ENCODE measurements around the gene BRD3.
A peak's percentile ranks its signal among the peaks of the same experiment; 100 is the strongest.

BRD3 gene

DNA sequence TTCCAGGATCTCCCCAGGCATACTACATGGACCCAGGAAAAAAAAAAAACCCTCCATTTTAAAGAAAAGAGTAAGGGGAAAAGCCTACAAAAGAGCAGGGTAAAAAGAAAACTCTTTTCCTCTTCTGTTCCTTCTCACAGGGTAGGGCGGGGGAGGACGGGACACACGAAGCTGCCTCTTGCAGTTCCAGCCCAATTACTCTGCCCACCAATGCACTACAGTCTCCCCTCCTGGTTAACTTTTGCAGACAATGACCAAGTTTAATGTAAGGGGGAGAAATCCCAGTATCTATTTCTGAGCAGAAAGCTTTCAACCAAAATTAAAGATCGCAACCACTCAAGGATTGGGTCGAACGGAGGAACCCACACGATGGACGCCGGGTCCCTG lies 1.3 kb downstream of the BRD3 start:
- no peak for DNase-seq

DNA sequence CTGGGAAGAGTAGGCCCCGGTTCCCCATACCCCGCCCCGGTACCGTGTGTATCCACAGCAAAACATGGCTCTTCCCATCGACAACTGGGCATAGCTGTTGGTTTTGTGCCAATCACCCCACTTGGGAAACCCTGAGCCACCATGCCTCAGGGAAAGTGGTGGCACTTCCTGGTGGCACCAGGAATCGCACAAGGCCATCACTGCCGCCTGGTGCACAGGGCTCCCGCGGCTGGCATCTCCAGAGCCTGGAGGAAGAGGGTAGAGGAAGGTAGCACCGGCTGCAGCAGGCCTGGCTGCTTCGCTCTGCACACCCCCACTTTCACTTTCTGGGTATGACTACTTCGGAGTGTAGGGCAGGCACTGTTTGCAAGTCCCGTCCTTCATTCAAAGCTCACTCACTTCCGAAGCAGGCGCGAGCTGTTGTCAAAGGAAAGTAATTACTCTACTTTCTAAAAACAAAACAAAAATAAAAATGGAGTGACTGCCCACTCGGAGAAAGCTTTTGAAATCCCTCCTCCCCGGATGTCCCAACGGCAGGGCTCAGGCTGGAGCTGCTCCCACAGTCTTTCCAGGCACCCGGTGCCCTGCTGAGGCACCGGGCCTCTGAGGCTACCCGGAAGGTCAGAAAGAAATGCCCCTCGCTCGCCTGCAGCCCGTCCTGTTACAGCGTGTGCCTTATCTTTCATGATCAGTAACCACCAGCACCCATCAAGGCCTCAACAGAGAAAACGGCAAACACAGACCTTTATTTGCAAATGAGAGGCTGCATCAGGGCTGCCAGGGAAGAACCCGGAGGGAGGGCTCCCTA lies 2.0 kb downstream of the BRD3 start:
- peak; percentile 75 for DNase-seq

DNA sequence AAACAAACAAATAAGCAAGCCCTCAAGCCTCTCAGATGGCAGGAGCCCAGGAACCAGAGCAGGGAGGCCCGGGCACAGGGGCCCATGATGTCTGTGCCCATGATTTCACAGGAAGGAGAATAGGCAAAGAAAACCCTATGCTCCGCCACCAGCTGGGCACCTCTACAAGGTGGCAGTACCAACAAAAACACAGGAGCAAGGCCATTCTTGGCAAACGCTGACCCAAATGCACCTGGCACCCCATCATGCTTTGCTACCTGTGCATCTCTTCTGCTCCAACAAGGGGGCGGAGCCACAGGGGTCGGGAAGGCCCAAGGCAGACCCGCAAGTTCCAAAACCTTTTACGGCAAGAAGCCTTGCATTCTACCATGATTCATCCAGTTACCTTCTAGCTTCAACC lies 3.1 kb downstream of the BRD3 start:
- DNase-seq: no peak

DNA sequence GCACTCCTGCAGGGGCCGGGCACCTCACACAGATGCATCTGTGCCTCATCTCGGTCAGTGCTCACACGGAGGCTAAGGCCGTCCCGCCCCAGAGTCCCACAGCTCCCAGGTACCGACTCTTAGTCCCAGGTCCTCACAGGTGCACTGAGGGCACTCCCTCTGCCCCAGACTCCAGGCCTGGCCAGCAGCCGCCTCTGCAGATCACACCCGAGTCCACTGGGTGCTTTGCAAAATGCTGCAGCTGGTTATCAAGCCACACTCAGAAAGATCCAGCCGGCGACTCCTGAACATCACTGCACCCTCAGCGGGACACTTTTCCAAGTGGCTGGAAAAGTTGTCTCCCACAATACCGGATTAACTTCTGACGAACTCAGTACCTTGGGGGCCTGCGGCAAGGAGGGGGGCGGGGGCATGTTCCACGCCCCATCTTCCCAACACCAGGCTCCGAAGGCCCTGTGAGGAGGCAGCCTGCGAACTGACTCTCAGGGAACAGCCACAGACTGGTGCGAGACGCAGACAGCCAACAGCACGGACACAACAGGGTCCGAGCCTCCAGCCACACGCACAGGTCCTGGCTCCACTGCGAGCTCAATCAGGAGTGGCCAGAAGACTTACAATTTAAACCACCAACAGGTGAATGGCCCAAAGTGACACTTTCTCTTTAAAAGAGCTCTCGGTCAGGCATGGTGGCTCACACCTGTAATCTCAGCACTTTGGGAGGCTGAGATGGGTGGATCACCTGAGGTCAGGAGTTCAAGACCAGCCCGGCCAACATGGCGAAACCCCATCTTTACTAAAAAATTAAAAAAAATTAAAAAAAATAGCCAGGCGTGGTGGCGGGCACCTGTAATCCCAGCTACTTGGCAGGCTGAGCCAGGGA lies 4.0 kb downstream of the BRD3 start:
- no peak for DNase-seq

DNA sequence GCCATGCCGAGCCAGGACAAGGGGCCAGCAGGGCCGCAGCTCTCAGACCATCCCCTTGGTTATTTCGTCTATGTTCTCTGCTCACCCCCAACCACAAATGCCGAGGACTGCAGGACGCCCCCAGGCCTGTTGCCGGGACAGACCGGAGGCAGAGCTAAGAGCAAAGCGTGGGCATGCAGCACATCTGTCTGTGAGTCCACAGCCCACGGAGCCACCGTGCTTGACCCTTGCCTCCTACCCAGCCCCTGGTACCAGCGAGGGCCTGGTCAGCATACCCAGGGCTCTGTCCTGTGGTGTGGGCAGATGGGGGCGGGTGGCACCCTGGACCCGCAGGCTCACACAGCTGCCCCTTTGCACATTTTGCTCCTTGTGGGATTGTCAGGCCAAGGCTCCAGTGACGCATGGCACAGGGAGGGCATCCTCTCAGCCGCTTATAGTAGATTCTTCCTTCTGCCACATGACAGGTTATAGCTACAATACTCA lies 4.7 kb downstream of the BRD3 start:
- DNase-seq: no peak

DNA sequence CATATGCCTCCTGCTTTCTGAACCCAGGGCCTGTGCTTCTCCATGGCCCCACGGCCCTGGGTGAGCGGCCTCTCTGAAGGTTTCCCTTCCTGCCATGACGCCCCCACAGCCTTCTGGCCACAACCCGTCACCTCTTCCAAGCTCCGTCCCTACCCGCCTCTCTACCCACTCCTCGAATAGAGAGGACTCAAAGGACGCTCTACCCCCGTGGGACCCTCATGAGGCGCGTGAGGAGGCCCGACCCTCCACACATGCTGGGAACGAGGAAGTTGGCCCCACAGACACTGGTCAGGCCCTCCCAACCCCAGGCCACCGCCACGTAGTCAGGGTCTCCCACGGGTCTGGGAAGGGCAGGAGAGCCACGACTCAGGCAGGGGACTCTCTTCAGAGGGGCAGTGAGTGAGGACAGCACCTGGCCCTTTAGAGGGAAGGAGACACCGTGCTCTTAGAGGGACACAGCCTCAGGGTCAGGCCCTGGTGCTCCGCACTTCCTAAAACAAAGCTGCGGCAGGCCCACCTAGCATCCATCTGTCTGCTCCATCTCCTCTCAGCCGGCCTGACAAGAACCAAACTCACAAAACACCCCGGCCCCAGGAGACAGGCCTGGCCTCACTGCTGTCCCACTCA lies 5.3 kb downstream of the BRD3 start:
- no peak for DNase-seq

DNA sequence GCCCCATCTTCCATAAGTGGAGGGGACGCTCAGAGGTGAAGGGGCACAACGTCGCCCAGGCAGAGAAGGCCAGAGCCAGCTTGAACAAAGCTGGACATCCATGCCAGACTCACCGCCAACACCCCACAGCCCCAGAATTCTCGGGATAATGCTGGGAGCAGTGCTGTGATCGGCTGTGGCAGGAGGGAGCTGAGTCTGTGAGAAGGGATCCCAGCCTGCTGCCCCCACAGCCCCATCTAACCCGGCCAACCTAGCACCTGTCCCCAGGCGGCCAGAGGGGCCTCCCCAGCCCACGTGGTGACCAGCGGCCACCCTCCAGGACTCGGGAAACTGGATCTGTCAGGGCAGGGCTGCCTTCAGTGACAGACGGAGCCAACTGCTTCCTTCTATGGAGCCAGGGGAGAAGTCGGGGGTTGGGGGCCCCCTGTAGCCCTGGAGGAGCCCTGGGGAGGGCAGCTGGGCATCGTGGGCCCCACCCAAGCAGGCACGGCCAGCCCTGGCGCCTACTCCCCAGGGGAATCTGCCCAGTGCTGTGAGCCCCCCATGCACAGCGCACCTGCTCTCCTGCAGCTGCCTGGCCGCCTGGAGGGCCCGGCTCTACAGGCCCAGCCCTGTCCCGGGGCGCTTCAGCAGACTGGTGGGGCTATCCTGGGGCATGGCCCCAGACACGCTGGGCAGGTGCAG lies 6.0 kb downstream of the BRD3 start:
- no peak for DNase-seq

DNA sequence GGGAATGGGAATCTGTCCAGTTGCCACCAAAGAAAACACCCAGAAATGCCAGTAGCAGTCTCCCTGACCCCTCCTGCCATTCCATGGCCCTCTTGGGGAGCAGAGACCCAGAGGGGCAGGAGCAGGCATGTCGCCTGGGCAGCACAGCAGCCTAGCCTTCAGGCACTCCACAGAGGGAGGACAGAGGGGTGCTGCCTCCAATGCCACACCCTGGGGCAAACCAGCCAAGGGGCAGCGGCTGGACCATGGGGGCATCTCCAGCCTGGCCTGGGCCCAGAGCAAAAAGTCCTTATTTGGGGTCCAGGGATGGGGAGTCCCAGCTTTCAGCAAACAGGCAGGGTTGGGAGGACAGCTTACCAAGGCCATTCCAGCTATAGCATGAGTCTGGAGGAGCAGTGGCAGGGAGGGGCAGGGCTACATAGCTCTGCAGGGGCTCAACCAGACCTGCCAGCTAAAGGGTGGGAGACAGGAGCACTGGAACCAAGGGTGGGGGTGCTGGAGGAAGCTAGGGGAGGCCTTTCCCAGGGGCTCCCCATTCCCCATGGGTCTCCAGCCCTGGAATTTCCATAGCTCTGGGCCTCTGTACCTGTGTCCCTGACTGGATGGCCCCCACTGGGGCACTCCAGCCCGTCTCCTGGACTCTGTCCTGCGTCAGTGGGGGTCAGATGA lies 6.7 kb downstream of the BRD3 start:
- DNase-seq: no peak

DNA sequence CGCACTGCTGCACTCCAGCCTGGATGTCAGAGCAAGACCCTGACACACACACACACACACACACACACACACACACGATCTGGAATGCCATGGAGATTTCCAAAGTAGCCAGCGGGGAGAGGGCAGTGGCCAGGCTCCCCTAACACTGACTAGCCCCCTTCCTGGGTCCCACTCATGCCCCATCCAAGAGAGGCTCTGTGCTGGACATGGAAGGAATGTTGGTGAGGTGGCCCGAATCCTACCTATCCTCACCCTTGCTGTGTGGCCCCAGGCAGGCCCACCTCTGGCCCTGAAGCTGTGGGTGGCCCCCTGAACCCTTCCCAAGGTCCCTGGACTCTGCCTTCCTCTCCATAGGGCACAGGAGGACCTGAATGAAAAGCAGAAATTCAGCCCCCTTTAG lies 7.3 kb downstream of the BRD3 start:
- DNase-seq: no peak

DNA sequence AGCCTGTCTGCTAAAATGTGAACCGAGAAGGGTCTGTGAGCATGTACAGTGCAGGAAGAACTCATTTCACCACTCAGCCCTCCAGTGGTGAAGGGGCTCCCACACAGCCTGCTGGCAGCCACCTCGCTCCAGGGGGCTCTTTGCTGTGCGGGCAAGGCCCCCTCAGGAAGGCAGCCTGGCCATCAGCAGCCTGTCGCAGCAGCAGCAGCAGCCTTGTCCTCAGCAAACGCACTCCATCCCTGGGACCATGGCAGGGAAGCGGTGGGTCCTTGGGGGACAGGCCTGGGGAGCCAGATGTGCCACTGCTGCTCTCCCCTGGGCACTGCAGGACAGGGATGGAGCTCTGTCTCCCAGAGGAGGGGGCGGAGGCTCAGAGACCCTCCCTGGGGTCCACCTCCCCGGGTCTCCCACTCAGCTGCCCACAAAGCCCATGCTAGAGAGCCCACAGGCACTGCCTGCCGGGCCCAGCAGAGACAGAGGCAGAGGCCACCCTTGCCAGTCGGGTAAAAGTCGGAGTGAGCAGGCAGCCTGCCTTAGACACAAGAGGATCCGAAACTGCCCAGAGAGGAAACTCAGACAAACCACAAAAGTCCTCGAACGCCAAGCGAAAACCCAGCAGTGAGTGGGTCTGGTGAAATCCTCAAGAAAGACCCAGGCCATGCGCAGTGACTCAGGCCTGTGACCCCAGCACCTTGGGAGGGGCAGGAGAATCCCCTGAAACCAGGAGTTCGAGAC lies 8.0 kb downstream of the BRD3 start:
- no peak for DNase-seq

DNA sequence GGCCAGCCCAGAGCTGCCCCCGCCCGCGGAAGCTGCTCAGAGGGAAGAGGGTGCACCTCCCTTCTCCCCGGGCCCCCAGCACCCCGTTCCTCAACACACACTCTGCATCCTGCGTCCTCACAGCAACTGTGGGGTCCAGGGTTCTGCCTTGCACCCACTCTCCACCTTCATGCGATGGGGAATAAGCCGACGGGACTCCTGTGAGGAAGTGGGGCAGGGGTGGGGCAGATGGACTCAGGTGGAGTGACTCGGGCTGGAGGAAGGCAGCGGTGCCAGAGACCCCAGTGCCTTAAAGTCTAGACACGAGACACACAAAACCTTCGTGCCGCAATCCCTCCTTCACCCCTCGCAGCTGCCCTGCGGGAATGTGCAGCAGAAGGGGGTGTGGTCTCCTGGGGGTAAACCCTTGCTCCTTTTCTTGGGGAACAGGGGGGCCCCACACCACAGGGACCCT lies 8.6 kb downstream of the BRD3 start:
- no peak for DNase-seq

DNA sequence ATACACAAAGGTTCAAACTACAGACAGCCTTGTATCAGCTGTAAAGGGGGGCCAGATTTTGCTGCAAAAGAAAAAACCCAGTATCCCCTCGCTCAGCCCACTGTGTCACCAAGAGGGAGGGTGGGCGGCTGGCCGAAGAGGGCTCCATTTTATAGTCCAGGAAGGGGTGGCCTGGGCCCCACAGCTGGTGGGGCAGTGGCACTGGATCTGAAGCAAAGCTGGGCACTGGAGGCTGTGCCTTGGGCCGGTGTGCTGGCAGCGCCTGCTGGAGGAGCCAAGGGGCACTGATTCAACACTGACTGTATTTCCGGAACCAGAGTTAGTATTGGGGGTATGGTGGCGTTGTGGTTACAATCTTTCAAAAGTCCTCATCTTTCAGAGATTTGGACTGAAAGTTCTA lies 9.1 kb downstream of the BRD3 start:
- DNase-seq: no peak

DNA sequence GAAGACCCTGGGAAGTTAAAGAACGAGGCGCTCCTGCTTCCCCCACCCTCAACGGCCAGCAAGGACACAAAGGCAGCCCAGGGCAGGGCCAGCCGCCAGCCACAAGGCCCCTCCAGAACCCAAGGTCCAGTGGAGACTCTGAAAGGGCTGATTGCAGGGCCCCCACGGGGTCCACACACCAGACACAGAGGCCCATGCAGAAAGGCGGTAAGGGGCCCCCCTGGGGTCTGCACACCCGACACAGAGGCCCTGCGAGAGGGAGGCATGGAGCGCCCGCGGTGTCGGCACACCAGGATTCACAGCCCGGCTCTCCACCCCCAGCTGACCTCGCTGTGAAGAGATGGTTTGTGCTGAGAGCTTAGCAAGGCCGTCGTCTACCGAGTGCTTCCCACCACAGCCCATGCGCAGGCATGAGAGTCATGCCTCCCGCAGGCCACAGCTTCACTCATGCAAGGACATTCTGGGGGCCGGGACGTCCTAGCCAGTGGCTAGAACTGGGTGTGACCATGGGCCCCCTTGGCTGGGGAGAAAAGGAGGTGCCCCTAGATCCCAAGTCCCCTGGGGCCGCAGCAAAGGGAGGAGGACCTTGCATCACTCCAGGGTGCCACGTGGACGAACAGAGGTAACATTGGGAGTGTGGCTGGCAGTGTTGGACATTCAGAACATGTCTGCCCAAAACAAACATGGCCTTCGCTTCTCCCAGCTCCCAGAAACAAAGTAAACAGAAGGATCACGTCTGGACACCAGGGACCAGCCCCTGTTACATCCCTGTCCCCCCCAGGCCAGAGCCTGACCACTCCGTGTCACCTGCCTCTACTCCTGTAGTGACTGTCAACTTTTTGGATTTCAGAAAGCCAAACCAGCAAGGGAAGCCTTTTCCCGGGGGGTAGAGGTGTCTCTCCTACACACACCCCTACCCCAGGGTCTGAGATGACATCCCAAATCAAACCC lies 9.8 kb downstream of the BRD3 start:
- no peak for DNase-seq

DNA sequence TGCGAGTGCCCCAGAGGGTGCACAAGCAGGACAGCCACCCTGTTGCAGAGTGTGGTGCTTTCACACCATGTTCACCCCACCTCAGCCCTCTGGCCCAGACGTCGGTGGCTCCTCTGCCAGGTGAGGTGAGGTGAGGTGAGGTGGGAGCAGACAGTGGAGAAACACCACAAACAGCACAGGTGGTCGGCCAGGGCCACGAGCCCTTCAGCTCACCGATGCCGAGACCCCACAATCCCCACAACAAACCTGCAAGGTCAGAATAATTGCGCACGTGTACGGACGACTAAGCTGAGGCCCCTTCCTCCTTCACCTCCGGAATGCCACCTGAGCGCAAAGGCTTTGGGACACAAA lies 10.5 kb downstream of the BRD3 start:
- no peak for DNase-seq

DNA sequence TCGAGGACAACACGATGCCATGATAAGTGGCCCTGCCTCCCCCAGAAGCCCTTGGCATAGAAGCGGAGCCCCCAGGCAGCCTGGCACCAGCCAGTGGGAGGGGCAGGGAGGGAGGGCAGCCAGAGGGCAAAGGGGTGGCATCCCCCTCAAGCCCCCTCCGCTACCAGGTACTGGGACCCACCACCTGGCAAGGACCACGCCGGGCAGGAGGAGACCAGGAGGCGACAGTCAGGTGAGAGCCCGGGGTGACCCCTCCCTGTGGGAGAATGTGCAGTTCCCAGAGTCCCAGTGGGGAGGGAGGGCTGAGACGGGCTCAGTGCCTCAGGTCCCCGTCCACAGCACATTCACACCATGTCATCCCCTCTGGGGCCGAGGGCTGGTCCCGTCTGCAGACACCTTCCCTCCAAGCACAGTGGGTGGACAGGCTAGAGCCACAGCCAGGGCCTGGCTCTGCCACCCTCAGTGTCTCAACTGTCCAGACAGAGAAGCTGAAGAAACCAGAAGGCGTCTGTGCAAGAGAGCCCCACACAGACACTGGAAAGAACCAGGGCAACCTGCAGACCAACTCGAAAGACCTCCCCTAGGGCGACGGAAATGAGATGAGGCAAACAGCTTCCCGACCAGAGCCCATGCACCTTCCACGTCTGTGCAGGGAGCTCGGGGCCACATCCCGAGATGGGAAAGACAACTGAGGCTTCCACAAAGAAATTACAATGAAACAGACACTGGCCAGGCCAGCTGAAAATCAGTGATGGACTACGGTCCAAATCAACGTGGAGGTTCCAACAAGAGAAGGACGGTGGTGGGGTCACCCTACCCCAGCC lies 11.1 kb downstream of the BRD3 start:
- DNase-seq: no peak

DNA sequence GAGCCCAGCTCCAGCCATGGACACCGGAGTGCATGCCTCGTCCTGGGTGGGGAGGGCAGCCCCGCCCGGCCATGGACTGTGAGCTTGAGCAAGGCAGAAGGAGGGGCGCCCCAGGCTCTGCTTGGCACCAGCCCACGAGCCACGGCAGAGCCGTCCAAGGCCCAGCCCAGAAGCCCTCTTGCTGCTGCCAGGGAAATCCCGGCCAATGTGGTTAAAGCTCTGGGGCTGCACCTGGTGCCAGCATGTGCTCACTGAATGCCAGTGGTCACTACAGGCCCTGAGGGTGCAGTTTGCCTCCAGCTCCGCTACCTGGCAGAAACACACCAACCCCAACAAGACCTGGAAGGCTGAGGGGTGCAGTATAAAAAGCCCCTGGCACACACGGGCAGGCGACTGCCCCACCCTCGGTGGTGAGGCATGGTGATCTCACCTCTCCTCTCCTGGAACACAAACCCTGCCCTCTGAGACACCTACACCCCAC lies 11.8 kb downstream of the BRD3 start:
- DNase-seq: no peak

DNA sequence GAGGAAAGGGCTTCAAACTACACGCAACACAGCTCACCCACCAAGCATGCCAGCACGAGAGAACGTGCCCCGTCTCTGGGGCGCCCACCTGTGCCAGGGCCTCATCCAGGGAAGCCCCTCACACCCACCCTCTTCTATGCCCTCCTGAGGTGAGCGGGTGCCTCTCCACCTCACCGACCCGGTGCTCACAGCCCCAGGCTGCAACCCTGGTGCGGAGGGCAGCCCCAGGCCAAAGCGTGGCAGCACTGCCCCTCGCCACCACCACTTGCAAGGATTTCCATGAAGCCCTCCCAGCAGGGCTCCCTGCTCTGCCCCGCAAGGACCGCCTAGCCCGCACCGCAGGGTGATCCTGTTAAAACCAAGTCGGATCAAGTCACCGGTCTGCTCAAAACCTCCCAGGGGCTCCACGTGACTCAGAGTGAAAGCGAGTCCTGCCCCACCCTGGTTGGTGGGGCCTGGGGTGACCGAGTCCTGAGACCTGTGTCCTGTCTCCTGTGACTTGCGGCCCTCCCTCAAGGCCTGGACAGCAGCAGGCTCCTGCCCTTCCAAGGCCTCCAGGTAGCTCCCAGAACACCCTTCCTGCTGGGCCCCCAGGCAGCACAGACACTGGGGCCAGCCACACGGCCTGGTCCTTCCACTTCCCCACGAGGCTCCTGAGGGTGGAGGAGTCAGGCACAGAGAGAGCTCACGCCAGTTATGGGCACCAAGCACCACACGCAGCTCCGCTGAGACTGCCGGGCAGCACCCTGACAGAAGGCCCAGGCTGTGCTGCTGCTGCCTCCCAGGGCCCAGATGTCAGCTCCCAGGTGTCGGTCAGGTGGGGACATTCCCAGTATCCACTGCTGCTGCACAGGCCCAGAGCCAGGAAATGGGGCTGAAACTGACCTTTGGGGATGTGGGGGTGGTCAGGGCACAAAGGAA lies 12.7 kb downstream of the BRD3 start:
- no peak for DNase-seq
